Testis (tissue), 3 donors: Measurements from ENCODE around the gene ADM5. TPM values are rescaled to one million over a fixed set of nuclear protein-coding genes. Genes with fewer than 3 reads are reported as not detected.
A peak's percentile ranks its signal among the peaks of the same experiment; 100 is the strongest.

Source experiments
- DNase-seq: peaks from one replicate; pipeline ENCODE4 v3.0.0-alpha.2; 2019
- H3K27ac ChIP-seq, 2 donors: fragments of 200-600 bp; sonication (generic); one replicate each; pipeline ENCODE4 v1.5.1; 2019
- H3K27me3 ChIP-seq: fragments of 200-600 bp; sonication (generic); one replicate; pipeline ENCODE4 v1.5.1; 2019
- H3K36me3 ChIP-seq: fragments of 200-600 bp; sonication (generic); one replicate; pipeline ENCODE4 v1.5.1; 2017; ENCODE audit warnings: low read depth; ENCODE audit errors: missing control alignments
- H3K4me1 ChIP-seq: fragments of 200-600 bp; sonication (generic); one replicate; pipeline ENCODE4 v1.5.1; 2019
- H3K4me3 ChIP-seq, 2 donors: fragments of 200-600 bp; sonication (generic); one replicate each; pipeline ENCODE4 v1.5.1; 2017 to 2019
- H3K9me3 ChIP-seq: fragments of 200-600 bp; sonication (generic); one replicate; pipeline ENCODE4 v1.5.1; 2017
- POLR2A ChIP-seq: fragments of 450-650 bp; IDR thresholded peaks from one replicate; pipeline ENCODE4 v1.6.1; 2017; ENCODE audit warnings: antibody characterized with exemption, mild to moderate bottlenecking, moderate library complexity
- WGBS, 2 donors: methylation state at CpG; one replicate each; pipeline ENCODE4 v1.1.5; 2018; 5-methylcytosine and 5-hydroxymethylcytosine counted together
- intact Hi-C: fragments of 100-400 bp; cut with DNase I; formaldehyde crosslinking; loops from one replicate; pipeline ENCODE4 v1.15.1; 2023; ENCODE audit warnings: low total_unique reads
- polyA plus RNA-seq: library from polyadenylated mRNA; stranded (reverse); fragments of 350-450 nt; fragmentation: Illumina TruSeq; extraction: RNeasy Lipid Tissue Mini Kit (QIAGEN cat#74804); gene quantifications from one replicate; pipeline ENCODE4 v1.2.3, GENCODE V29; 2014; ENCODE audit warnings: low read depth, low replicate concordance; ENCODE audit not compliant: insufficient read depth
- total RNA-seq, 2 donors: library from RNA; depleted of rRNA; stranded (reverse); fragments of >200 nt; gene quantifications; one replicate each; pipeline ENCODE4 v1.2.3, GENCODE V29; 2016
- TF ChIP-seq, protein P1 (sequence below), 3 experiments: fragments of 450-650 bp in 2 of 3; fragments of 200-600 bp in 1 of 3; sonication (generic) in 1 of 3; IDR thresholded peaks; one replicate each; pipeline ENCODE4 v1.5.1; 2016 to 2019; ENCODE audit warnings: antibody characterized with exemption in 3 of 3, mild to moderate bottlenecking in 2 of 3, moderate library complexity in 1 of 3

ADM5 gene
- total and polyA plus RNA-seq, 3 donors from 2014 or later = 2.2 to 5.0 (median 2.9) TPM

GRCh38 chr19:49643466-49643865 is 45.9 kb upstream of the ADM5 start:
- 72 to 79% methylated on average over 2 of the region's 2 CpGs for WGBS, 2 donors
- intact Hi-C loops = no loop called here

DNA sequence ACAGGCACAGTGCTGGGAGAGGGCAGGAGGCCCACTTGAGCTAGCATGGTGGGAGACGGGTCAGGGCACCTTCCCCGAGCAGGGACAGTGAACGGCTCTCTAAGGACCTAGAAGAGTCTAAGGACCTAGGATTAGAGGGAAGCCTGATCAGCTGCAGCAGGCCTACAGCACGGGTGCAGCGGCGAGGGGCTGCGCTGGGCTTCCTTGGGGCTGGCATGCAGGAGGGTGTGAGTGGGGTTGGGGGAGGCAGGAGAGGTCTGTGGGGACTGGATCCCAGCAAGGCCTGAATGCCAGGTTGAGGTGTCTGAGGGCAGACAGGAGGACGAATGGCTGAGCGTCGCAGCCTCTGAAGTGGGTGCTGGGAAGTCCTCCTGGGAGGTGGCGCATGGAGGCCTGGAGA is 43.8 kb upstream of the ADM5 start:
- 86 to 90% methylated on average over 9 to 11 of the region's 11 CpGs for WGBS, 2 donors
- Histone ChIP-seq H3K4me1 (peaks cover 31% of the 10 kb centered on the region), H3K36me3 (no peaks in the 10 kb centered on the region), H3K27ac (no peak overlapping the region), H3K27me3 (no peaks in the 10 kb centered on the region), H3K9me3 (no peaks in the 10 kb centered on the region), H3K4me3 (no peak overlapping the region)
- intact Hi-C loops = no loop called here
- TF ChIP-seq, protein P1, sequence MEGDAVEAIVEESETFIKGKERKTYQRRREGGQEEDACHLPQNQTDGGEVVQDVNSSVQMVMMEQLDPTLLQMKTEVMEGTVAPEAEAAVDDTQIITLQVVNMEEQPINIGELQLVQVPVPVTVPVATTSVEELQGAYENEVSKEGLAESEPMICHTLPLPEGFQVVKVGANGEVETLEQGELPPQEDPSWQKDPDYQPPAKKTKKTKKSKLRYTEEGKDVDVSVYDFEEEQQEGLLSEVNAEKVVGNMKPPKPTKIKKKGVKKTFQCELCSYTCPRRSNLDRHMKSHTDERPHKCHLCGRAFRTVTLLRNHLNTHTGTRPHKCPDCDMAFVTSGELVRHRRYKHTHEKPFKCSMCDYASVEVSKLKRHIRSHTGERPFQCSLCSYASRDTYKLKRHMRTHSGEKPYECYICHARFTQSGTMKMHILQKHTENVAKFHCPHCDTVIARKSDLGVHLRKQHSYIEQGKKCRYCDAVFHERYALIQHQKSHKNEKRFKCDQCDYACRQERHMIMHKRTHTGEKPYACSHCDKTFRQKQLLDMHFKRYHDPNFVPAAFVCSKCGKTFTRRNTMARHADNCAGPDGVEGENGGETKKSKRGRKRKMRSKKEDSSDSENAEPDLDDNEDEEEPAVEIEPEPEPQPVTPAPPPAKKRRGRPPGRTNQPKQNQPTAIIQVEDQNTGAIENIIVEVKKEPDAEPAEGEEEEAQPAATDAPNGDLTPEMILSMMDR (IDR thresholded peaks at IDR 0.05) = no peak
- TF ChIP-seq POLR2A = no peak
- DNase-seq = no peak

More at GRCh38 chr19:49643466-49643865, 45.9 kb upstream of the ADM5 start:
- Histone ChIP-seq H3K4me3 (no peak overlapping the region), H3K27ac (peak overlapping the region in 1 of 2 donors; percentile 99), H3K9me3 (no peaks in the 10 kb centered on the region), H3K4me1 (peaks cover 39% of the 10 kb centered on the region), H3K27me3 (no peaks in the 10 kb centered on the region), H3K36me3 (no peaks in the 10 kb centered on the region)
- no peak for DNase-seq
- TF ChIP-seq POLR2A = no peak
- TF ChIP-seq, protein P1 (IDR thresholded peaks at IDR 0.05) = no peak

- no peaks in the 10 kb centered on the region for H3K36me3 ChIP-seq
- DNase-seq = no peak
- no peak overlapping the region for H3K4me3 ChIP-seq
- H3K27me3 ChIP-seq = no peaks in the 10 kb centered on the region
- intact Hi-C loops = no loop called here
- WGBS, 2 donors = 90 to 94% methylated on average over 10 to 13 of the region's 13 CpGs
- TF ChIP-seq POLR2A = no peak
- TF ChIP-seq, protein P1 (IDR thresholded peaks at IDR 0.05) = no peak
- H3K4me1 ChIP-seq = peaks cover 27% of the 10 kb centered on the region
- no peaks in the 10 kb centered on the region for H3K9me3 ChIP-seq
- H3K27ac ChIP-seq = no peak overlapping the region
These were observed 43.4 kb upstream of the ADM5 start for GRCh38 chr19:49645995-49646394.

DNA sequence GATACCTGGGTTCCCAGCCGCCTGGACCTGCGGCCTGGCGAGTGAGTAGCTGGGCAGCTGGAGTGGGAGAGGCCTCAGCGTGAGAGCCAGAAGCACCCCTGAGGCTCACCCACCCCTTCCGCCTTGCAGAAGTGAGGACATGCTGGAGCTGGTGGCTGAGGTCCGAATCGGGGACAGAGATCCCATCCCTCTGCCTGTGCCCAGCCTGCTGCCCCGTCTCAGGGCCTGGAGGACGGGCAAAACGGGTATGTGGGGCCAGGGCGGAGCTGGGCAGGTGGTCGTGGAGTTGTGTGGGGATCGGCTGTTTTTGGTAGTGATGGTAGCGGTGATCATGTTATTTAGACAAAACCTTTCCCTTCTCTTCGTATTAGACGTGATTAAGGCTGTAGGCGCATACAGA is 42.8 kb upstream of the ADM5 start:
- H3K9me3 ChIP-seq = no peaks in the 10 kb centered on the region
- no peak for DNase-seq
- TF ChIP-seq, protein P1 (IDR thresholded peaks at IDR 0.05) = no peak
- no peak for TF ChIP-seq POLR2A
- no peaks in the 10 kb centered on the region for H3K27me3 ChIP-seq
- intact Hi-C loops = no loop called here
- 92 to 95% methylated on average over 12 to 17 of the region's 17 CpGs for WGBS, 2 donors
- H3K36me3 ChIP-seq = no peaks in the 10 kb centered on the region
- H3K4me3 ChIP-seq = no peak overlapping the region
- H3K4me1 ChIP-seq = peaks cover 22% of the 10 kb centered on the region
- H3K27ac ChIP-seq = no peak overlapping the region

GRCh38 chr19:49651029-49651819 is 38.2 kb upstream of the ADM5 start:
- H3K4me3 ChIP-seq = peak overlapping the region in 1 of 2 donors; percentile 23
- TF ChIP-seq, protein P1 (IDR thresholded peaks at IDR 0.05) = no peak
- TF ChIP-seq POLR2A = no peak
- no peaks in the 10 kb centered on the region for H3K36me3 ChIP-seq
- no peaks in the 10 kb centered on the region for H3K27me3 ChIP-seq
- intact Hi-C loops = no loop called here
- peaks cover 8% of the 10 kb centered on the region for H3K4me1 ChIP-seq
- no peaks in the 10 kb centered on the region for H3K9me3 ChIP-seq
- DNase-seq = no peak
- 79 to 85% methylated on average over 22 to 70 of the region's 72 CpGs for WGBS, 2 donors
- no peak overlapping the region for H3K27ac ChIP-seq
